ENCODE data around the gene SPATS2L.

DNA sequence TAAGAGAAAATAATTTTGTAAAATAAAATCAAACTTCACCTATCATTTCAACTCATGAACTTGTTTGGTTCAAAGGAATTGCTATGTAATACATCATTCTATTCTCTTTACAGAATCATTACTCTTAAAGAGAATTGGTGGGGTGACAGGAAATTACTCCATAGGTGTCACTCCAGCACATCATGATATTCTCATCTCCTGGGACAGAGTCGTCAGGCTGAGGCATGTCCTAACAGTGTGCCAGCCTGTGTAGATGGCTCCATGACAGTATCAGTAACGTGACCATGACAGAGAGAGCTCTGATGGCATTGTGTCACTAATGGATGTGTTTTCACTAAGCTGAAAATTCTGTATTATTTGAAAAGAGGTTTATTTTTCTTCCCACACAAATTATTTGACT, 13.9 kb downstream of the SPATS2L start:
- TF ChIP-seq, protein P1, sequence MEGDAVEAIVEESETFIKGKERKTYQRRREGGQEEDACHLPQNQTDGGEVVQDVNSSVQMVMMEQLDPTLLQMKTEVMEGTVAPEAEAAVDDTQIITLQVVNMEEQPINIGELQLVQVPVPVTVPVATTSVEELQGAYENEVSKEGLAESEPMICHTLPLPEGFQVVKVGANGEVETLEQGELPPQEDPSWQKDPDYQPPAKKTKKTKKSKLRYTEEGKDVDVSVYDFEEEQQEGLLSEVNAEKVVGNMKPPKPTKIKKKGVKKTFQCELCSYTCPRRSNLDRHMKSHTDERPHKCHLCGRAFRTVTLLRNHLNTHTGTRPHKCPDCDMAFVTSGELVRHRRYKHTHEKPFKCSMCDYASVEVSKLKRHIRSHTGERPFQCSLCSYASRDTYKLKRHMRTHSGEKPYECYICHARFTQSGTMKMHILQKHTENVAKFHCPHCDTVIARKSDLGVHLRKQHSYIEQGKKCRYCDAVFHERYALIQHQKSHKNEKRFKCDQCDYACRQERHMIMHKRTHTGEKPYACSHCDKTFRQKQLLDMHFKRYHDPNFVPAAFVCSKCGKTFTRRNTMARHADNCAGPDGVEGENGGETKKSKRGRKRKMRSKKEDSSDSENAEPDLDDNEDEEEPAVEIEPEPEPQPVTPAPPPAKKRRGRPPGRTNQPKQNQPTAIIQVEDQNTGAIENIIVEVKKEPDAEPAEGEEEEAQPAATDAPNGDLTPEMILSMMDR (conservative IDR thresholded peaks at IDR 0.05 in 1 of 2, IDR thresholded peaks at IDR 0.05 in 1 of 2; ENCODE audit: extremely low read depth in 1 of 2, insufficient read depth in 1 of 2, low read depth in 1 of 2, low read length in 2 of 2): no peak
- TF ChIP-seq EZH2 (IDR thresholded peaks at IDR 0.05; ENCODE audit: borderline replicate concordance, low read length): no peak
